Dendritic cell treated with granulocyte-macrophage colony-stimulating factor and Interleukin-4, amounts not matched to agents 40 ng/mL and 50 ng/mL, for 4 days (primary cell): ENCODE results near the gene ERVK3-1.

Experiments used
- H3K27ac Mint-ChIP-seq: one replicate; pipeline ENCODE4 v1.8.0; 2022; ENCODE audit warnings: mild to moderate bottlenecking, mixed read lengths
- H3K27me3 Mint-ChIP-seq: one replicate; pipeline ENCODE4 v1.8.0; 2022; ENCODE audit warnings: mild to moderate bottlenecking, mixed read lengths
- H3K36me3 Mint-ChIP-seq: one replicate; pipeline ENCODE4 v1.8.0; 2022; ENCODE audit warnings: low read depth, mixed read lengths
- H3K4me1 Mint-ChIP-seq: one replicate; pipeline ENCODE4 v1.8.0; 2022; ENCODE audit warnings: low read depth, mixed read lengths
- H3K4me3 Mint-ChIP-seq: one replicate; pipeline ENCODE4 v1.8.0; 2022; ENCODE audit warnings: mild to moderate bottlenecking, moderate library complexity, mixed read lengths
- H3K9me3 Mint-ChIP-seq: one replicate; pipeline ENCODE4 v1.8.0; 2022; ENCODE audit warnings: mixed read lengths
- intact Hi-C: fragments of 100-400 bp; cut with micrococcal nuclease; formaldehyde crosslinking; loops from one replicate; pipeline ENCODE4 v1.15.0; 2022

Gene ERVK3-1

DNA sequence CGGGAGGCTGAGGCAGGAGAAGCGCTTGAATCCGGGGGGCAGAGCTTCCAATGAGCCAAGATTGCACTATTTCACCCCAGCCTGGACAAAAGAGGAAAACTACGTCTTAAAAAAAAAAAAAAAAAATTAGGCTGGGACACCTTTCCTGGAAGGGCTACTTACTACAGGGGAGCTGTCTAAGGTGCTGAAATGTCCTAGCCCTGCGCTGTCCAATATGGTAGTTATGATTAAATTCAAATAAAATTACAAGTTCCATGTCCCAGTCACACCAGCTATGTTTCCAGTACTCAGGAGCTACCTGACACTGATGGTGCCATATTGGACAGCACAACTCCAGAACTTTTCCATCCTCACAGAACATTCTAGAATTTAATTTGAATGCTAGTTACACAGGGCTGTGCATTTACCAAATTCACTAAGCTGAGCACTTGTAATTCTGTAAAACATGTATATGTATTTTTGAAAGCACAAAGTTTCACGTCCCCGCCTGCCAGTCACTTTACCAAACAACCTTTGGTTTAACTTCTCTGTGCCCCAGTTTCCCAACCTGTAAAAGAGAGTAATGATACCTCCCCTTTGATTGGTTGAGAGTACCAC, 12.4 kb downstream of the ERVK3-1 start:
- Mint-ChIP-seq H3K4me1 (no peaks in the 10 kb centered on the region), H3K36me3 (peaks cover 53% of the 10 kb centered on the region), H3K9me3 (peaks cover 13% of the 10 kb centered on the region), H3K27me3 (no peaks in the 10 kb centered on the region), H3K4me3 (no peak overlapping the region), H3K27ac (no peak overlapping the region)
- intact Hi-C loops: no loop called here

DNA sequence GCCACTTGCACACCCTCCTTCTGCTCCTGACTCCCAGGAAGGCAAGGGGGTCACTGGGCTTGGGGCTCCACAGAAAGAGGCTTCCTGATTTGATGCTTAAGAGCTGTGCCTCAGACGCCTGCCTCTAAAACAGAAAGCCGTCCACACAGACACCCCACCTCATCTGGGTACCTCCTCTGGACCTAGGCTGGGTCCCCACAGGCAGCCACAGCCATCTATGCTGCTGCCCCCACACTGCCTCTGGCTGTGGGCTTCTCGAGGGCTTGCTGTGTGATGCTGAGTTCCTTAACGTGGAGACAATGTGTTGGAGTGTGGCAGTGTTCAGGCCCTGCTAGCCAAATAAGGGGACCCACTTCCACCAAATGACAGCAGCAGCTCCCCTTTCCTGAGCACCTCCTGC, 13.1 kb downstream of the ERVK3-1 start:
- no peak overlapping the region for H3K4me3 Mint-ChIP-seq
- H3K27me3 Mint-ChIP-seq: no peaks in the 10 kb centered on the region
- H3K4me1 Mint-ChIP-seq: no peaks in the 10 kb centered on the region
- intact Hi-C loops: no loop called here
- peaks cover 9% of the 10 kb centered on the region for H3K9me3 Mint-ChIP-seq
- no peak overlapping the region for H3K27ac Mint-ChIP-seq
- H3K36me3 Mint-ChIP-seq: peaks cover 49% of the 10 kb centered on the region

DNA sequence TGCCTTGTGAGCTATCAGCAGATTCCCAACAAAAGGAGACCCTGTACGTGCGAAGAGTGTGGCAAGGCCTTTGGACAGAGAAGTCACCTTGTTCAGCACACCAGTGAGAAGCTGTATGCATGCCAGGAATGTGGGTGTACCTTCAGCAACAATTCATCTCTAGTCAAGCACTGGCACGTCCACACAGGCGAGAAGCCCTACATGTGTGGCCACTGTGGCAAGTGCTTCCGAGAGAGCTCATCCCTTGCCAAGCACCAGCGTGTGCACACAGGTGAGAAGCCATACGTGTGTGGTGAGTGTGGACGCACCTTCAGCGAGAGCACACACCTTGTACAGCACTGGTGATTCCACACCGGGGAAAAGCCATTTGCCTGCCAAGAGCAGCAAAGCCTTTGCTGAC, 14.1 kb downstream of the ERVK3-1 start:
- Mint-ChIP-seq H3K4me3 (no peak overlapping the region), H3K4me1 (no peaks in the 10 kb centered on the region), H3K27ac (no peak overlapping the region), H3K9me3 (peaks cover 9% of the 10 kb centered on the region), H3K27me3 (no peaks in the 10 kb centered on the region), H3K36me3 (peaks cover 40% of the 10 kb centered on the region)
- intact Hi-C loops: no loop called here

DNA sequence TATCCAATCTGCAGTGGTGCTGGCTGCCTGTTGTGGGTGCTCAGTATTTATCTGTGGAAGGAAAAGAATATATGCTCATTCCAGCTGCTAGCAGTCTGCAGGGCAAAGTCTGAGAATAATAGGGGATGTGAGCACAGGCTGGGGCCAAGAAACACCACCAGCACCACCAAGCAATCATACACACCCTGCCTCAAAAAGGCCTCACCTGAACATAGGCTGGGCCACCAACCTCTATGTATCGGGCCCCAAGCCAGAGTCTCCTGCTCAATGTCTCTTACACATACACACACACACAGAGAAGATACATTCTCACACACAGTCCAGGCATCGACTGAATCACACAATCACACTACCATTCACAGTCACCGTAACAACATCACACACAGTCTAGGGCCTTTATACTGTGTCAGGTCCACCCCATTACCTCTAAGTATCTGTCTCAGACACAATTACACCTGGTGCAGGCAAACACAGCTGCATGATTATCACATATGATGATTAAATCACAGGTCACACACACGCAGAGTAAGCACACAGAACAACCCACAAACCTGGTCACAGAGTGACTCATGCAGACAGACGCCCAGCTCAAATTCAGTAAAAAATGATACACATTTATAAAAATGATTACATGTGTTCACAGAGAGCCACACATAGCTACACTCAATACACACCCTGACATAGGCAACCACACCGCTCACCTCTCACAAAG, 20.3 kb downstream of the ERVK3-1 start:
- intact Hi-C loops: loop anchor here (5.0 kb wide), 1 partner anchor 152 kb away; the partner anchor contains the start of gene ZNF446
- peaks cover 8% of the 10 kb centered on the region for H3K4me1 Mint-ChIP-seq
- H3K4me3 Mint-ChIP-seq: no peak overlapping the region
- no peak overlapping the region for H3K27ac Mint-ChIP-seq
- no peaks in the 10 kb centered on the region for H3K27me3 Mint-ChIP-seq
- no peaks in the 10 kb centered on the region for H3K9me3 Mint-ChIP-seq
- H3K36me3 Mint-ChIP-seq: peaks cover 6% of the 10 kb centered on the region

DNA sequence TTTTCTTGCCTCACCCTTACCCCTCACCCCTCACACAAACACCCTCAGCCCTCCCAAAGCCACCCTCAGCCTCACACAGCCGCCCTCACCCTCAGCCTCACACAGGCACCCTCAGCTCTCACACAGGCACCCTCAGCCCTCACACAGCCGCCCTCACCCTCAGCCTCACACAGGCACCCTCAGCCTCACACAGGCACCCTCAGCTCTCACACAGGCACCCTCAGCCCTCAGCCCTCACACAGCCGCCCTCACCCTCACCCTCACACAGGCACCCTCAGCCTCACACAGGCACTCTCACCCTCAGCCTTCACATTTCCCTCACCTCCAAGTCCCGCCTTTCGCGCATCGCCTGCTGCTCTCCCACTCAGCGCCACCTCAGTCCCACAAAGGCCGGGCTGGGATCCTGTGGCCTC, 21.3 kb downstream of the ERVK3-1 start:
- peaks cover 8% of the 10 kb centered on the region for H3K4me1 Mint-ChIP-seq
- H3K4me3 Mint-ChIP-seq: no peak overlapping the region
- no peak overlapping the region for H3K27ac Mint-ChIP-seq
- no peaks in the 10 kb centered on the region for H3K27me3 Mint-ChIP-seq
- peaks cover 6% of the 10 kb centered on the region for H3K36me3 Mint-ChIP-seq
- H3K9me3 Mint-ChIP-seq: no peaks in the 10 kb centered on the region
- intact Hi-C loops: loop anchor here (5.0 kb wide), 1 partner anchor 151 kb away; the partner anchor contains the start of gene ZNF446

DNA sequence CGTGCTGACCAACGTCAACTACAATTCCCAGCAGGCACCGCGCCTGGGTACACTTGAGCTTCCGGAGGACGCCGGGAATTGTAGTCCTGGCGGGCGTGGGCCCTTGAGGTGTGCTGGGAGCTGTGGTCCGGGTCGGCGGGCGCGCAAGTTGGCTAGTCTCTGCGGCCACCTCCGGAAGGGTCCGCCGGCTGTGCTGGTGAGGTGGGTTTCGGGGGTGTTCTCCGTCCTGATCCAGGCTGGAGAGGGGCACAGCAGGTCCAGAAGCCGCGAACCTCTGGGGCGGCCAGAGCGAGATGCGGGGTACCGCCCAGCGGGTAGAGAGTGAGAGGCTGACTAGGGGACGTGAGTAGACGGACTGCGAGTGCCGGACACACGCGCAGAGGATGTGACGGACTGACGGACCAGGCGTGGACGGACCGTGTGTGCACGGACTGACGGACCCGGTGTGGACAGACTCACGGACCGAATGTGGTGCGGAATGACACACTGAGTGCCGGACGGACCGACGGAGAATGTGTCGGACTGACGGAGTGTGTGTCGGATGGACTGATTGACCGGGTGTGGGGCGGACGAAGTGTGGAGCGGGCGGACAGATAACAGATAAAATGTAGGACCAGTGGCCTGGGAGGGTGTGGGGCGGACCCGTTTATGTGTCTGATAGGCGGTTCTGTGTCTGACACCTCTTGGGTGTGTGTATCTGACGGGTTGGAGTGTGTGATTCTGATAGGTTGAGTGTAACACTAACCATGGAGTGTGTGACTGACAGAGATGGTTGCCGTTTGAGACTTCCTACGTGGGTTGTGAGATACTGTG, 21.9 kb downstream of the ERVK3-1 start, which contains the start of gene ZSCAN22:
Gene ZSCAN22, plus strand, starts transcription at position 81 of the 813 bp plus-strand sequence. CDS start 7,809 bp downstream, outside the sequence.
- Mint-ChIP-seq H3K4me3 (no peak within 1 kb of the TSS), H3K9me3 (no peaks in the 10 kb centered on the region), H3K27me3 (no peaks in the 10 kb centered on the region), H3K36me3 (peaks cover 6% of the 10 kb centered on the region), H3K4me1 (peaks cover 8% of the 10 kb centered on the region), H3K27ac (no peak within 1 kb of the TSS)
- intact Hi-C loops: loop anchor here (1.0 to 5.0 kb wide), 4 partner anchors 22 to 150 kb away; partner anchors contain the start of genes ERVK3-1, ZNF446, ZNF497 and ZNF837

DNA sequence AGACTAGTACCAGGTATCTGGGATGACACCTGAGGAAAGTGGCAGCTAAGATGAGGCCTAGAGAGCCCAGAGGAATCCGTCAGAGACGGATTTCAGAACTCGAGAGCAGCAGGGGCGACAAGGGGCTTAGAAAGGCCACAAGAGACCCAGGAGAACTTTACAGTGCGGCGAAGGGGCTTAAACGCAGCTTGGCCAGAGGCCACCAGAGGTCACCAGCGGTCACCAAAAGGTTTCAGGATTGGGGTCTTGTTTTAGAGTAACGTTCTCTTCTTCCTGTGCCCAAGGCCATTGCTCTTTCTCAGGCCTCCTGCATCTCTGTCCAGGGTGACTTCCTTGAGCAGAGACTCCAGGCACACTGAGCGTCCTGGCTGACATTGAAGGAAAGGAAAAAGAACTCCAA, 23.8 kb downstream of the ERVK3-1 start:
- intact Hi-C loops: loop anchor here (5.0 kb wide), 1 partner anchor 148 kb away; the partner anchor contains the start of gene ZNF446
- Mint-ChIP-seq H3K27me3 (no peaks in the 10 kb centered on the region), H3K36me3 (peaks cover 2% of the 10 kb centered on the region), H3K4me1 (peaks cover 17% of the 10 kb centered on the region), H3K27ac (no peak overlapping the region), H3K9me3 (no peaks in the 10 kb centered on the region), H3K4me3 (no peak overlapping the region)

DNA sequence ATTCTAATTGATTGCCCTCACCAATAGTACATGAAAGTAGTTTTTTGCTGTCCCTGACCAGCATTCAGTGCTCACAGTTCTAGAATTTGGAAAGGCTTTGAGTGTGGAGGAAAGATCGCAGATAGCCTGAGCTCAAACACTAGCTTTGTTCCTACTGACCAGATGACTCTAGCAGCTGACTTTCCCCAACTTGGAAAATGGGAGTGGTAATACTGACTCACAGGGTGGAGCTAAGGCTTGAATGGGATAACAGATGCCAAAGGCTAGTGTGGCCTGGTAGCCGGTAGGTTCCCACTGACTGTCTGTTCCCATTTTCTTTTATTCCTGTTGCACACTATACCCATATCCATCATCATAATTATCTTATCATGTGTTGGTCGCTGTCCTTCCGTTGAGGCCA, 25.3 kb downstream of the ERVK3-1 start:
- Mint-ChIP-seq H3K9me3 (no peaks in the 10 kb centered on the region), H3K27me3 (no peaks in the 10 kb centered on the region), H3K36me3 (peaks cover 17% of the 10 kb centered on the region), H3K27ac (no peak overlapping the region), H3K4me3 (no peak overlapping the region), H3K4me1 (peaks cover 23% of the 10 kb centered on the region)
- intact Hi-C loops: no loop called here

DNA sequence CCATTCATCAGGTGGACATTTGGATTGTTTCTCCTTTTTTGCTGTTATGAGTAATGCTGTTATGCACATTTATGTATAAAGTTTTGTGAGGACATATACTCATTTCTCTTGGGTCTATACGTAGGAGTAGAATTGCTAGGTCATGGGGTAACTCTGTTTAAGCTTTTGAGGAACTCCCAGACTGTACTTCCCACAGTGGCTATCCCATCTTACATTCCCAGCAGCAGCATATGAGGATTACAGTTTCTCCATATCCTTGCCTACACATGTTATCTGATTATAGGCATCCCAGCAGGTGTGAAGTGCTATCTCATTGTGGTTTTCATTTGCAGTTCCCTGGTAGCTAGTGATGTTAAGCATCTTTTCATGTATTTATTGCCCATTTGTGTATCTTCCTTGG, 27.5 kb downstream of the ERVK3-1 start:
- no peaks in the 10 kb centered on the region for H3K9me3 Mint-ChIP-seq
- peaks cover 23% of the 10 kb centered on the region for H3K4me1 Mint-ChIP-seq
- no peaks in the 10 kb centered on the region for H3K27me3 Mint-ChIP-seq
- H3K4me3 Mint-ChIP-seq: no peak overlapping the region
- H3K27ac Mint-ChIP-seq: no peak overlapping the region
- intact Hi-C loops: no loop called here
- peaks cover 36% of the 10 kb centered on the region for H3K36me3 Mint-ChIP-seq

DNA sequence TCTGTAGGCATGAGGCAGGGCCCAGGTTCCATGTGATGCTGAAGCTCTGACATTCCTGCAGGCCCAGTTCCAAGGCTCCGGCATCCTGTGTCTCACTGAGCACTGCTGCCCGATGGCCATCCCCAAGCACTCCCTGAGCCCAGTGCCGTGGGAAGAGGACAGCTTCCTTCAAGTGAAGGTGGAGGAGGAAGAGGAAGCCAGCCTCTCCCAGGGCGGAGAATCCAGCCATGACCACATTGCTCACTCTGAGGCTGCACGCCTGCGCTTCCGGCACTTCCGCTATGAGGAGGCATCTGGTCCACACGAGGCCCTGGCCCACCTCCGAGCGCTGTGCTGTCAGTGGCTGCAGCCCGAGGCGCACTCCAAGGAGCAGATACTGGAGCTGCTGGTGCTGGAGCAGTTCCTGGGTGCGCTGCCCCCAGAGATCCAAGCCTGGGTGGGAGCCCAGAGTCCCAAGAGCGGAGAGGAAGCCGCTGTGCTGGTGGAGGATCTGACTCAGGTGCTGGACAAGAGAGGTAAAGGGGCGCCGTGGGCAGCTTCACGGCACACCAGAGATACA, 29.6 kb downstream of the ERVK3-1 start:
- intact Hi-C loops: no loop called here
- peaks cover 9% of the 10 kb centered on the region for H3K9me3 Mint-ChIP-seq
- H3K27ac Mint-ChIP-seq: no peak overlapping the region
- no peak overlapping the region for H3K4me3 Mint-ChIP-seq
- peaks cover 56% of the 10 kb centered on the region for H3K36me3 Mint-ChIP-seq
- peaks cover 15% of the 10 kb centered on the region for H3K4me1 Mint-ChIP-seq
- H3K27me3 Mint-ChIP-seq: no peaks in the 10 kb centered on the region

DNA sequence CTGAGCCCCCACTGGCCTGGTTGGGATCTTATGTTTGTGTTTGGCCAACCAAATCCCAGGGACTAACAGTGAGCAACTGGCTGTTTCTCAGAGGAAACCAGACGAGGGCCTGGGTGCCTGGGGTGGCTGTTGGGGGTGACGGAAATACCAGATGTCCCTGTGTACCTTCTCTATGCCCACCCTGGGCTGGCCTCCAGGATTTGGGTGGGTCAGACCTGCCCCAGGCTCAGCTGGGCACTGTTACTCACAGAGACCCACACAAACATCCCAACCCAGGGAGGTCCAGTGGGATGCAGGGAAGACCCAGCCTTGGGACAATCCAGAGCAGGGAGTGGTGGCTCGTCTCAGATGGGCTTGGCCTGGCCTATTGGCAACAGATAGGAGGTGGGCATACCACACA, 30.5 kb downstream of the ERVK3-1 start:
- peaks cover 9% of the 10 kb centered on the region for H3K9me3 Mint-ChIP-seq
- H3K27me3 Mint-ChIP-seq: no peaks in the 10 kb centered on the region
- peaks cover 15% of the 10 kb centered on the region for H3K4me1 Mint-ChIP-seq
- intact Hi-C loops: no loop called here
- peaks cover 65% of the 10 kb centered on the region for H3K36me3 Mint-ChIP-seq
- H3K27ac Mint-ChIP-seq: no peak overlapping the region
- H3K4me3 Mint-ChIP-seq: no peak overlapping the region

DNA sequence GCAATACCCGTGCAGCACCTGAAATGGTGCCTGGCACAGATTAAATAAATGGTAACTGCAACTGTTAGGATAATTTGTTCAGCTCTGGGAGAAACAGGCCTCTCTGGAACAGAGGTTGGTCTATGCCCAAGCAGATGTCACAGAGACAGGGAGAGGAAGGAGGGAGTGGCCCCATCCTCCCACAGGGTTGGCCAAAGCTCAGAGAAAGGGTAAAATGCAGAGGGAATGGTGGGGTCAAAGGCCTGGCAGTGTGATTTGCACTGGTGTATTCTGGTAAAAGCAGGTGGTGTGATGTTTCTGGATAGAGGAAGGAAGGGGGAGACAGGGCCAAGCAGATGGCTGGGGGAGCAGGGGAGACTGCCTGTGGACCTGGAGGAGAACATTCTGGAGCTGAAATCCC, 31.0 kb downstream of the ERVK3-1 start:
- Mint-ChIP-seq H3K9me3 (peaks cover 9% of the 10 kb centered on the region), H3K27ac (no peak overlapping the region), H3K4me3 (no peak overlapping the region), H3K4me1 (peaks cover 15% of the 10 kb centered on the region), H3K36me3 (peaks cover 71% of the 10 kb centered on the region), H3K27me3 (no peaks in the 10 kb centered on the region)
- intact Hi-C loops: no loop called here

DNA sequence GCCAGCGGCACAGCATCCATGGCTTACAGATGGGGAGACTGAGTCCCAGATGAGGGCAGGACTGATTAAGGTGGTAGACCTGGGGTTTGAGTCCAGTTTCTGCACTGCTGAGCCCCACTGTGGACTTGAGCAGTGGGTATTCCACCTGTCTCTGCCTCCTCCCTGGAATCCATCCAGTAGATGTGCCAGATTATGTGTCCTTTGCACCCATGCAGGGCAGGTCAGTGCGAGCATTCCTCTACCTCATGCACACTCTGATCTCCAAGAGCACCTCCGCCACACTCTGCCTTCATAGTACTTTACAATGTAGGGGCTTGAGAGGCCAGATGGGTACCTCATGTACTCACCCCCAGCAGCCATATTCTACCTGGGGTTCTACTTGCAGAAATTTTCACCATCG, 31.6 kb downstream of the ERVK3-1 start:
- Mint-ChIP-seq H3K27ac (no peak overlapping the region), H3K4me3 (no peak overlapping the region), H3K36me3 (peaks cover 77% of the 10 kb centered on the region)

DNA sequence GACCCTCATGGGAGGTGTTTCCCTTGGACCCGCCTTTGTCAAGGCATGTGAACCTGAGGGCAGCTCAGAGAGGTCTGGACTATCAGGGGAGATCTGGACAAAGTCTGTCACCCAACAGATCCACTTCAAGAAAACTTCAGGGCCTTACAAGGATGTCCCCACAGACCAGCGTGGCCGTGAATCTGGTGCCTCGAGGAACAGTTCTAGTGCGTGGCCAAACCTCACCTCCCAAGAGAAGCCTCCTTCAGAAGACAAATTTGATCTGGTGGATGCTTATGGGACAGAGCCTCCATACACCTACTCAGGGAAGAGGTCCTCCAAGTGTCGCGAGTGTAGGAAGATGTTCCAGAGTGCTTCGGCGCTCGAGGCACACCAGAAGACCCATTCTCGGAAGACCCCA, 33.2 kb downstream of the ERVK3-1 start:
- no peak overlapping the region for H3K27ac Mint-ChIP-seq
- H3K36me3 Mint-ChIP-seq: peaks cover 86% of the 10 kb centered on the region
- intact Hi-C loops: no loop called here
- peaks cover 14% of the 10 kb centered on the region for H3K4me1 Mint-ChIP-seq
- no peak overlapping the region for H3K4me3 Mint-ChIP-seq
- H3K27me3 Mint-ChIP-seq: no peaks in the 10 kb centered on the region
- H3K9me3 Mint-ChIP-seq: peaks cover 9% of the 10 kb centered on the region

More for the DNA sequence above, 31.6 kb downstream of the ERVK3-1 start:
- Mint-ChIP-seq H3K27me3 (no peaks in the 10 kb centered on the region), H3K9me3 (peaks cover 9% of the 10 kb centered on the region), H3K4me1 (peaks cover 17% of the 10 kb centered on the region)
- intact Hi-C loops: no loop called here
